Measurements from ENCODE around the gene SMKR1.
"Not testable (repeated sequence)": the region's sequence is repeated elsewhere in the genome, so short reads cannot be mapped to it uniquely, and the experiment has no call there.

The SMKR1 gene

GRCh38 chr7:129482781-129483180, 19.6 kb upstream of the SMKR1 start:
- no peak for DNase-seq (ENCODE audit: low read depth in 2 of 2)

GRCh38 chr7:129489491-129489890, 12.8 kb upstream of the SMKR1 start:
- no peak for DNase-seq (ENCODE audit: low read depth in 2 of 2)

GRCh38 chr7:129492391-129492790, 9.9 kb upstream of the SMKR1 start:
- no peak for DNase-seq (ENCODE audit: low read depth in 2 of 2)

DNA sequence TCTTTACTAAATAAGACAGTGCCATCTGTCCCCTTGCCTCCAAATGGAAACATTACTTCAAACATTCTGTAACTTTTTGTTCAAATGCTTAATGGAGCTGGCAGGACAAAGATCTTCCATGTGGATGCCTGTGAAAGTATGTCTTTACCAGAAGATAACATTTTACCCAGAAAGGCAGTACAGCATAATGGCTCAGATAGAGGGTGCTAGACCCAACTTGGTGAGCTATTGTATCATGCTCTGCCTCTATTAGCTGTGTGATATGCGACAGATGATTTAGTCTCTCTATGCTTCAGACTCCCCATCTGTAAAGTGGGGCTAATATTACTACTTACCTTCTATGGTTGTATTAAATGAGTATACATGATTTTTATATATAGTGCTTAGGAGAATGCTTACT, 8.8 kb upstream of the SMKR1 start:
- DNase-seq (ENCODE audit: low read depth in 2 of 2) = no peak

DNA sequence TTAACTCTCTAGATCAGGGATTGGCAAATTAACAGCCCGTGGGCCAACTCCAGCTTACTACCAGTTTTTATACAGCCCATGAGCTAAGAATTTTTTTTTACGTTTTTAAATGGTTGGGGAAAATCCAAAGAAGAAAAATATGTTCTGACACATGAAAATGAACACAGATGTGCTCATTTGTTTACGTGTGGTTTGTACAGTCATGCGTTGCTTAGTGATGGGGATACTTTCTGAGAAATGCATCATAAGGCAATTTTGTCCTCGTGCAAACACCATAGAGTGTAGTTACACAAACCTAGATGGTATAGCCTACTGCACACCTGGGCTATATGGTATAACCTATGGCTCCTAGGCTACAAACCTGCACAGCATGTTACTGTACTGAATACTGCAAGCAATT, 8.3 kb upstream of the SMKR1 start:
- no peak for DNase-seq (ENCODE audit: low read depth in 2 of 2)

DNA sequence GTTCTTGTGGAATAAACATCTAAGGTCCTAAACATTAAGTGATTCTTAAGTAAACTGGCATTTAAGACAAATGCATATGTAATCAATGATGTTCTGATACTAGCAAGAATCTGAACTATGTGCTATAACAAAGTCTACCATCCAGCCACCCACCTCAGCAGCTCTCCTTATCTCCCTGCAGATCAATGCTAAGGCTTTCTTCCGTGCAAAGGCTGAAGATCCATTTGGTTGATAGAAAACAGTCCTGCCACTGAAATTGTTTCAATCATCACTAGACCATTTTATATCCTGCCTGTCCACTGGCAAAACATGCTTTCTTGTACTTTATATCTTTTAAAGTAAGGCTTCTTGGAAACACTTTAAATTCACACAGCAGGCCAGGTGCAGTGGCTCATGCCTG, 6.3 kb upstream of the SMKR1 start:
- no peak for DNase-seq (ENCODE audit: low read depth in 2 of 2)

GRCh38 chr7:129496653-129497052, 5.7 kb upstream of the SMKR1 start:
- no peak for DNase-seq (ENCODE audit: low read depth in 2 of 2)

GRCh38 chr7:129497156-129497555, 5.2 kb upstream of the SMKR1 start:
- no peak for DNase-seq (ENCODE audit: low read depth in 2 of 2)

- no peak for DNase-seq (ENCODE audit: low read depth in 2 of 2)
These were observed 4.3 kb upstream of the SMKR1 start for GRCh38 chr7:129498021-129498420.

- DNase-seq (ENCODE audit: low read depth in 2 of 2) = no peak
These were observed 2.3 kb upstream of the SMKR1 start for GRCh38 chr7:129499999-129500398.

GRCh38 chr7:129502708-129503685, 666 bp downstream of the SMKR1 start:
- no peak for DNase-seq (ENCODE audit: low read depth in 2 of 2)

GRCh38 chr7:129503725-129504124, 1.4 kb downstream of the SMKR1 start:
- no peak for DNase-seq (ENCODE audit: low read depth in 2 of 2)

- DNase-seq (ENCODE audit: low read depth in 2 of 2) = no peak
These were observed 9.9 kb downstream of the SMKR1 start for GRCh38 chr7:129512192-129512591.

DNA sequence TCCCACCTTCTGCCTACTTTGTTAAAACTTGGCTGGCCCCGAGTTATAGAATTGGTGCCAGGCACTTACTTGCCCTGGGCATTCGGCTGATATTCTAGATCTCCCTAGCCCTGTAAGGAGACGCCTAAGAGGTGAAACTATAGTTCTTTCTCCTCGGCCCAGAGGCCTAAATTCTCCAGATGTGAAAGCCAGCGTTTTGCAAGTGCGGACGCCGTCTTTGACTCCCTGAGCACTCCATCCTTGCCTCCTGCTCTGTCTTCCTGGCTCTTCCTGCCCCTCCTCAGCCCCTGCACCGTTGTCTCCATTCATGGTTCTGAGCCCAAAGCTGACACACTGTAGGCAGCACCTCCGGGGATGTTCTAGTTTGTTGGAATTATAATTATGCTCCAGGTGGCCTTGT, 11.2 kb downstream of the SMKR1 start:
- no peak for DNase-seq (ENCODE audit: low read depth in 2 of 2)

- DNase-seq (ENCODE audit: low read depth in 2 of 2) = no peak
These were observed 12.4 kb downstream of the SMKR1 start for GRCh38 chr7:129514683-129515082.

DNA sequence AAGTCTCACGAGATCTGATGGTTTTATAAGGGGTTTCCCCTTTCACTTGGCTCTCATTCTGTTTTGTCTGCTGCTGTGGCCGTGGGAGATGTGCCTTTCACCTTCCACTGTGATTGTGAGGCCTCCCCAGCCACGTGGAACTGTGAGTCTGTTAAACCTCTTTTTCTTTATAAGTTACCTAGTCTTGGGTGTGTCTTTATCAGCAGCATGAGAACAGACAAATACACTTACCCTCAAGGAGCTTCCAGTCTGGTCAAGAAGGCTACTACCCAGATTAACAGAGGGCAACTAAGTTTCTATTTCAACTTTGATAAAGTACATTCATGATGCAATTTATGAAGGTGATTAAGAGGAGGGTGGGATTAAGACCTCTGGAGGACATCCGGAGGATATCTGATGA, 13.1 kb downstream of the SMKR1 start:
- no peak for DNase-seq (ENCODE audit: low read depth in 2 of 2)

DNA sequence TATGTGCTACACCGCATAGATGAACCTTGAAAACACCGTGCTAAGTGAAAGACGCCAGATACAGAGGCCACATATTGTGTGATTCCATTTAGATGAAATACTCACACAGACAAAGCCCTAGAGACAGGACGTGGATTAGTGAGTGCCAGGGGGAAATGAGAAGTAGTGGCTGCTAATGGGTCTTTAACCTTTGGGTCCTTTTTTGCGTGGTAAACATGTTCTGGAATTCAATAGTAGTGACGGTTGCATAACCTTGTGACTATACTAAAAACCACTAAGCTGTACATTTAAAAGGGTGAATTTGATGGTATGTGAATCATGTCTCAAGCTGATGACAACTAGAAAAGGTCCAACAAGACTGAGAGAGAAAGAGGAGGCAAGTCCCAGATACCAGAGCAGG, 15.6 kb downstream of the SMKR1 start:
- DNase-seq (ENCODE audit: low read depth in 2 of 2) = no peak

DNA sequence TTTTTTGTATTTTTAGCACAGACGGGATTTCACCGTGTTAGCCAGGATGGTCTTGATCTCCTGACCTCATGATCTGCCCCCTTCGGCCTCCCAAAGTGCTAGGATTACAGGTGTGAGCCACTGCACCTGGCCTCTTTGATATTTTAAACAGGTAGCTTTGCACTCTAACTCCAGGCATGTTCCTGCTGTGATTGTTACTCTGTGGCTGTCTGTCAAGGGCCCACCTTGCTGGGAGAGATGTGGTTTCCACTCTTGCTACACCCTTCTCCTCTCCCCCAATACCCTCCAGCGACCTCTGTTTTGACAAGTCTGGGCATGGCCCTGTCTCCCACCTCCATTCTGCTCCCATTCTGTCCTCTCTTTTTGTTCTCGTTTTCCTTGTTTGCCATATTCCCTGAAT, 17.1 kb downstream of the SMKR1 start:
- DNase-seq (ENCODE audit: low read depth in 2 of 2) = no peak

GRCh38 chr7:129522088-129522970, 20.0 kb downstream of the SMKR1 start:
- no peak for DNase-seq (ENCODE audit: low read depth in 2 of 2)

DNA sequence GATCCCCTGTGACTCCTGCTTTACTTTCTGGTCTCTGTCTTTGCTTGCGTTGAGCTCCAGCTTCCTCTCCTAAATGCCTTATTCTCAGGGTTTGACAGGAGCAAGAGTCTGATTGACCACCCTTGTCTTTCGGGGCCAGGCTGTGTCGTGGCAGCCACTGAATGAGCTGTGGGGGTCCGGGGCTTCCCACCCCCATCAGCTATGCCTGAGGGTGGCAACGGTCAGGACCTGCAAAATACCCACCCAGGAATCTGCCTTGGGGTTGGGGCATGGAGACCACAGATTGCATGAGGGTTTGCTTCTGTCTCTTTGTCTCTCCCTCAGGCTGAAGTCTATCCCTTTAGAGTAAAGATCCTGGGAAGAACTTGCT, 20.6 kb downstream of the SMKR1 start:
- no peak for DNase-seq (ENCODE audit: low read depth in 2 of 2)

- DNase-seq (ENCODE audit: low read depth in 2 of 2) = no peak
These were observed 21.6 kb downstream of the SMKR1 start for GRCh38 chr7:129523924-129524323.

GRCh38 chr7:129524405-129524804, 22.1 kb downstream of the SMKR1 start:
- DNase-seq (ENCODE audit: low read depth in 2 of 2) = not testable (repeated sequence)

All from activated CD8-positive, alpha-beta memory T cell treated with anti-CD3 and anti-CD28 coated beads for 4 hours (primary cell).